Activated naive CD4-positive, alpha-beta T cell treated with anti-CD3 and anti-CD28 coated beads for 36 hours (primary cell): ENCODE measurements around the gene RNF130. TPM values are rescaled to one million over a fixed set of nuclear protein-coding genes. Genes with fewer than 3 reads are reported as not detected.

ENCODE experiments used
- CTCF ChIA-PET: fragments of 350-600 bp; sonication (Branson Sonifier 250); formaldehyde crosslinking; loops from one replicate; lab custom pipeline; 2021; ENCODE audit warnings: antibody characterized with exemption; lab: Charles Lee
- DNase-seq: peaks from one replicate; pipeline ENCODE4 v3.0.0-alpha.2; 2020
- H3K27ac Mint-ChIP-seq: one replicate; pipeline ENCODE4 v1.8.0; 2021; ENCODE audit warnings: mild to moderate bottlenecking, mixed read lengths
- H3K27me3 Mint-ChIP-seq: one replicate; pipeline ENCODE4 v1.8.0; 2021; ENCODE audit warnings: low read depth, mixed read lengths
- H3K36me3 Mint-ChIP-seq: one replicate; pipeline ENCODE4 v1.8.0; 2021; ENCODE audit warnings: low read depth, mixed read lengths
- H3K4me1 Mint-ChIP-seq: one replicate; pipeline ENCODE4 v1.8.0; 2021; ENCODE audit warnings: low read depth, mixed read lengths
- H3K4me3 Mint-ChIP-seq: one replicate; pipeline ENCODE4 v1.8.0; 2021; ENCODE audit warnings: mild to moderate bottlenecking, moderate library complexity, mixed read lengths
- H3K9me3 Mint-ChIP-seq: one replicate; pipeline ENCODE4 v1.8.0; 2021; ENCODE audit warnings: mixed read lengths
- intact Hi-C: fragments of 100-400 bp; cut with micrococcal nuclease; formaldehyde crosslinking; loops from one replicate; pipeline ENCODE4 v1.15.1; 2023
- total RNA-seq, 2 experiments: library from RNA; stranded (reverse); gene quantifications; one replicate each; pipeline ENCODE4 v1.2.3, GENCODE V29; 2021

Gene RNF130
- total RNA-seq, 2 experiments from 2014 or later: 10.3 to 11.9 TPM

- CTCF ChIA-PET: interaction anchor here (0.6 to 1.2 kb wide), 5 partner anchors 15 to 1140 kb away, joined by 3 to 6 read pairs (median 4); no protein-coding TSS in a partner anchor
- no peaks in the 10 kb centered on the region for H3K9me3 Mint-ChIP-seq
- no peaks in the 10 kb centered on the region for H3K4me1 Mint-ChIP-seq
- no peak overlapping the region for H3K4me3 Mint-ChIP-seq
- DNase-seq: no peak
- no peaks in the 10 kb centered on the region for H3K27me3 Mint-ChIP-seq
- intact Hi-C loops: no loop called here
- H3K36me3 Mint-ChIP-seq: no peaks in the 10 kb centered on the region
- no peak overlapping the region for H3K27ac Mint-ChIP-seq
Measured at GRCh38 chr5:179923436-179923835, 148.1 kb downstream of the RNF130 start.

GRCh38 chr5:179920175-179920574, 151.4 kb downstream of the RNF130 start:
- intact Hi-C loops: no loop called here

GRCh38 chr5:179919487-179920060, 152.0 kb downstream of the RNF130 start:
- Mint-ChIP-seq H3K9me3 (no peaks in the 10 kb centered on the region), H3K4me1 (no peaks in the 10 kb centered on the region), H3K36me3 (no peaks in the 10 kb centered on the region), H3K27me3 (no peaks in the 10 kb centered on the region), H3K4me3 (no peak overlapping the region), H3K27ac (no peak overlapping the region)
- no peak for DNase-seq
- intact Hi-C loops: no loop called here
- CTCF ChIA-PET: no interaction called here

More at GRCh38 chr5:179920175-179920574, 151.4 kb downstream of the RNF130 start:
- no peak for DNase-seq
- Mint-ChIP-seq H3K27me3 (no peaks in the 10 kb centered on the region), H3K4me1 (no peaks in the 10 kb centered on the region), H3K9me3 (no peaks in the 10 kb centered on the region), H3K27ac (no peak overlapping the region), H3K36me3 (no peaks in the 10 kb centered on the region), H3K4me3 (no peak overlapping the region)
- CTCF ChIA-PET: no interaction called here

GRCh38 chr5:179918742-179919486, 152.6 kb downstream of the RNF130 start:
- H3K9me3 Mint-ChIP-seq: no peaks in the 10 kb centered on the region
- no peak overlapping the region for H3K27ac Mint-ChIP-seq
- no peaks in the 10 kb centered on the region for H3K36me3 Mint-ChIP-seq
- no peak for DNase-seq
- intact Hi-C loops: no loop called here
- CTCF ChIA-PET: no interaction called here
- no peak overlapping the region for H3K4me3 Mint-ChIP-seq
- H3K4me1 Mint-ChIP-seq: no peaks in the 10 kb centered on the region
- H3K27me3 Mint-ChIP-seq: no peaks in the 10 kb centered on the region

- CTCF ChIA-PET: no interaction called here
- DNase-seq: no peak
- Mint-ChIP-seq H3K36me3 (no peaks in the 10 kb centered on the region), H3K9me3 (no peaks in the 10 kb centered on the region), H3K4me3 (no peak overlapping the region), H3K4me1 (no peaks in the 10 kb centered on the region), H3K27ac (no peak overlapping the region), H3K27me3 (no peaks in the 10 kb centered on the region)
- intact Hi-C loops: no loop called here
Measured at GRCh38 chr5:179916523-179916922, 155.0 kb downstream of the RNF130 start.

GRCh38 chr5:179915406-179915935, 156.1 kb downstream of the RNF130 start:
- no peak for DNase-seq
- Mint-ChIP-seq H3K27ac (no peak overlapping the region), H3K9me3 (no peaks in the 10 kb centered on the region), H3K36me3 (no peaks in the 10 kb centered on the region), H3K4me1 (no peaks in the 10 kb centered on the region), H3K27me3 (no peaks in the 10 kb centered on the region), H3K4me3 (no peak overlapping the region)
- intact Hi-C loops: no loop called here
- CTCF ChIA-PET: no interaction called here

- Mint-ChIP-seq H3K4me3 (no peak overlapping the region), H3K9me3 (no peaks in the 10 kb centered on the region), H3K27ac (no peak overlapping the region), H3K27me3 (no peaks in the 10 kb centered on the region), H3K36me3 (no peaks in the 10 kb centered on the region), H3K4me1 (no peaks in the 10 kb centered on the region)
- intact Hi-C loops: no loop called here
- peak; percentile 19 for DNase-seq
- CTCF ChIA-PET: interaction anchor here (1.1 kb wide), 1 partner anchor 27 kb away, joined by 3 read pairs; no protein-coding TSS in a partner anchor
Measured at GRCh38 chr5:179914032-179914755, 157.4 kb downstream of the RNF130 start.

GRCh38 chr5:179913461-179913860, 158.1 kb downstream of the RNF130 start:
- H3K36me3 Mint-ChIP-seq: no peaks in the 10 kb centered on the region
- no peak overlapping the region for H3K4me3 Mint-ChIP-seq
- no peaks in the 10 kb centered on the region for H3K4me1 Mint-ChIP-seq
- intact Hi-C loops: no loop called here
- H3K27me3 Mint-ChIP-seq: no peaks in the 10 kb centered on the region
- no peak for DNase-seq
- H3K27ac Mint-ChIP-seq: no peak overlapping the region
- CTCF ChIA-PET: interaction anchor here (1.1 kb wide), 1 partner anchor 26 kb away, joined by 3 read pairs; no protein-coding TSS in a partner anchor
- no peaks in the 10 kb centered on the region for H3K9me3 Mint-ChIP-seq

GRCh38 chr5:179912951-179913350, 158.6 kb downstream of the RNF130 start:
- no peak for DNase-seq
- Mint-ChIP-seq H3K4me3 (no peak overlapping the region), H3K36me3 (no peaks in the 10 kb centered on the region), H3K27me3 (no peaks in the 10 kb centered on the region), H3K9me3 (no peaks in the 10 kb centered on the region), H3K27ac (no peak overlapping the region), H3K4me1 (peaks cover under 1% of the 10 kb centered on the region)
- intact Hi-C loops: no loop called here
- CTCF ChIA-PET: interaction anchor here (1.6 kb wide), 1 partner anchor 111 kb away, joined by 7 read pairs; no protein-coding TSS in a partner anchor

GRCh38 chr5:179912386-179912785, 159.2 kb downstream of the RNF130 start:
- H3K9me3 Mint-ChIP-seq: no peaks in the 10 kb centered on the region
- intact Hi-C loops: no loop called here
- no peaks in the 10 kb centered on the region for H3K27me3 Mint-ChIP-seq
- peaks cover 1% of the 10 kb centered on the region for H3K4me1 Mint-ChIP-seq
- no peak overlapping the region for H3K4me3 Mint-ChIP-seq
- H3K36me3 Mint-ChIP-seq: no peaks in the 10 kb centered on the region
- no peak for DNase-seq
- H3K27ac Mint-ChIP-seq: no peak overlapping the region
- CTCF ChIA-PET: interaction anchor here (1.0 to 1.6 kb wide), 2 partner anchors 110 to 115 kb away, joined by 4 to 7 read pairs; no protein-coding TSS in a partner anchor

GRCh38 chr5:179909224-179909623, 162.3 kb downstream of the RNF130 start:
- intact Hi-C loops: loop anchor here (5.0 kb wide), 1 partner anchor 163 kb away; the partner anchor contains the start of gene RNF130
- Mint-ChIP-seq H3K27me3 (no peaks in the 10 kb centered on the region), H3K9me3 (no peaks in the 10 kb centered on the region), H3K4me3 (no peak overlapping the region), H3K27ac (no peak overlapping the region), H3K36me3 (peaks cover 4% of the 10 kb centered on the region), H3K4me1 (peaks cover 11% of the 10 kb centered on the region)
- DNase-seq: no peak
- CTCF ChIA-PET: interaction anchor here (1.0 to 1.5 kb wide), 3 partner anchors 67 to 180 kb away, joined by 3 to 5 read pairs (median 4); no protein-coding TSS in a partner anchor

GRCh38 chr5:179908528-179908927, 163.0 kb downstream of the RNF130 start:
- DNase-seq: no peak
- CTCF ChIA-PET: interaction anchor here (0.6 to 1.5 kb wide), 6 partner anchors 15 to 168 kb away, joined by 3 to 7 read pairs (median 4); no protein-coding TSS in a partner anchor
- intact Hi-C loops: loop anchor here (1.0 to 5.0 kb wide), 3 partner anchors 106 to 164 kb away; partner anchors contain the start of gene RNF130
- H3K4me3 Mint-ChIP-seq: peak overlapping the region; percentile 77
- peaks cover 11% of the 10 kb centered on the region for H3K4me1 Mint-ChIP-seq
- no peak overlapping the region for H3K27ac Mint-ChIP-seq
- no peaks in the 10 kb centered on the region for H3K27me3 Mint-ChIP-seq
- H3K36me3 Mint-ChIP-seq: peaks cover 7% of the 10 kb centered on the region
- no peaks in the 10 kb centered on the region for H3K9me3 Mint-ChIP-seq
